ENCODE data around the gene MED6. TPM values are rescaled to one million over a fixed set of nuclear protein-coding genes. Genes with fewer than 3 reads are reported as not detected.

MED6 gene
- total and polyA plus RNA-seq, 9 of the 15 experiments (the other 6 are each of a cell fraction or from before 2014, with no cell fraction given) = 16.9 to 52.0 (median 30.4) TPM

DNA sequence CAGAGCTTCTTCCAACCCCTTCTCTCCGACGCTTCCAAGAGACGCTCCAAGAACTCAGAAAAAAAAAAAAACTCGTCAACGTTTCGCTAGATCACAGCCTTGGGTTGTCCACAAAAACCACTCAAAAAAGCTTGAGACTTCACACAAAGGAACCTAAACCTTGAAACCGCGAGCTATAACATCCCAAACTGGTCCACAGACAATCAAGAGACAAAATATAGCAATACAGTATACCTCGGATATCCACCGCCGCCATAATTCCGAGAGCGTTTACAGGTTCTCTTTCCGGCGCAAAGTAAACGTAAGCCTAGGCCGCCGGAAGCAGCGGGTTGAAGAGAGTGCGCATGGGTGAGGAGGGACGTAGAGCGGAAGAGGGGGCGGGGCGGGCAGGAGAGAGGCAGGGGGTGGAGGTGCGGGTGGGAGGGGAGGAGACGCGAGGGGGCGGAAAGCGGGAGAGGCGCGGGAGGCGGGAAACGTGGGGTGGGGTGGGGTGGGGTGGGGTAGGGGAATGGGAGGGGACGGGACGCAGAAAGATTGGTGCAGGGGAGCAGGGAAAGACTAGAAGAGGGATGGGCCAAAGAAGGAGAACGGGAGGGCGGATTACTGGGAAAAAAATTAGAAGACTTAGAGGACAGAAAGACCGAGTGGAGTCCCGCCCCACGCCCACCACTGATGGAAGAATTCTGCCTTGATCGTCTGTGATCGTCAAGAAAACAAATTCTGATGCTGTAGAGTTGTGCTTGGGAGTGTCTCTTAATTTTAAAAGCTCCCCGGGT, at the start of gene MED6 (continued):
- TF ChIP-seq DDX20 (tag; IDR thresholded peaks at IDR 0.05; ENCODE audit: low read depth) (no peak), CREB1 (IDR thresholded peaks at IDR 0.05) (peak; percentile 95), CREB1 (CRISPR knock-in tag; IDR thresholded peaks at IDR 0.05) (peak; percentile 92), MXI1 (IDR thresholded peaks at IDR 0.05; ENCODE audit: low read depth, low read length) (no peak), TCF7 (IDR thresholded peaks at IDR 0.05; ENCODE audit: borderline replicate concordance) (no peak), ZNF124 (CRISPR knock-in tag; IDR thresholded peaks at IDR 0.05) (no peak), ETV6 (IDR thresholded peaks at IDR 0.05; ENCODE audit: borderline replicate concordance in 1 of 2, low read depth in 2 of 2, low read length in 1 of 2) (no peak), ETV6 (CRISPR knock-in tag; IDR thresholded peaks at IDR 0.05; ENCODE audit: borderline replicate concordance) (no peak), TBL1XR1 (IDR thresholded peaks at IDR 0.05; ENCODE audit: low read length in 2 of 2) (peak in 1 of 2 experiments; percentile 73; a peak in 2 of 4 replicates), EHMT2 (IDR thresholded peaks at IDR 0.05) (peak; percentile 79), NFIX (CRISPR knock-in tag; IDR thresholded peaks at IDR 0.05; ENCODE audit: low read depth) (no peak), PURB (CRISPR knock-in tag; IDR thresholded peaks at IDR 0.05; ENCODE audit: low read depth) (no peak), BRD9 (IDR thresholded peaks at IDR 0.05; ENCODE audit: low read depth, partially characterized antibody) (no peak), TAF1 (IDR thresholded peaks at IDR 0.05; ENCODE audit: control insufficient read depth, extremely low read depth, insufficient read depth, low read length, severe bottlenecking) (peak; percentile 72), ILF3 (IDR thresholded peaks at IDR 0.05; ENCODE audit: borderline replicate concordance) (no peak), BMI1 (IDR thresholded peaks at IDR 0.05; ENCODE audit: low read length) (no peak), GTF2E2 (tag; IDR thresholded peaks at IDR 0.05) (no peak), RBFOX2 (IDR thresholded peaks at IDR 0.05; ENCODE audit: low read depth, low read length) (peak; percentile 36; the same call in 1 of the 2 replicates), ZNF282 (CRISPR knock-in tag; IDR thresholded peaks at IDR 0.05) (no peak), ZNF699 (CRISPR knock-in tag; IDR thresholded peaks at IDR 0.05; ENCODE audit: insufficient replicate concordance) (no peak)
- TF ChIP-seq, protein P1, sequence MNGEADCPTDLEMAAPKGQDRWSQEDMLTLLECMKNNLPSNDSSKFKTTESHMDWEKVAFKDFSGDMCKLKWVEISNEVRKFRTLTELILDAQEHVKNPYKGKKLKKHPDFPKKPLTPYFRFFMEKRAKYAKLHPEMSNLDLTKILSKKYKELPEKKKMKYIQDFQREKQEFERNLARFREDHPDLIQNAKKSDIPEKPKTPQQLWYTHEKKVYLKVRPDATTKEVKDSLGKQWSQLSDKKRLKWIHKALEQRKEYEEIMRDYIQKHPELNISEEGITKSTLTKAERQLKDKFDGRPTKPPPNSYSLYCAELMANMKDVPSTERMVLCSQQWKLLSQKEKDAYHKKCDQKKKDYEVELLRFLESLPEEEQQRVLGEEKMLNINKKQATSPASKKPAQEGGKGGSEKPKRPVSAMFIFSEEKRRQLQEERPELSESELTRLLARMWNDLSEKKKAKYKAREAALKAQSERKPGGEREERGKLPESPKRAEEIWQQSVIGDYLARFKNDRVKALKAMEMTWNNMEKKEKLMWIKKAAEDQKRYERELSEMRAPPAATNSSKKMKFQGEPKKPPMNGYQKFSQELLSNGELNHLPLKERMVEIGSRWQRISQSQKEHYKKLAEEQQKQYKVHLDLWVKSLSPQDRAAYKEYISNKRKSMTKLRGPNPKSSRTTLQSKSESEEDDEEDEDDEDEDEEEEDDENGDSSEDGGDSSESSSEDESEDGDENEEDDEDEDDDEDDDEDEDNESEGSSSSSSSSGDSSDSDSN (IDR thresholded peaks at IDR 0.05; ENCODE audit: borderline replicate concordance in 1 of 2, low read depth in 2 of 2, low read length in 2 of 2) = no peak
- TF ChIP-seq, protein P2, sequence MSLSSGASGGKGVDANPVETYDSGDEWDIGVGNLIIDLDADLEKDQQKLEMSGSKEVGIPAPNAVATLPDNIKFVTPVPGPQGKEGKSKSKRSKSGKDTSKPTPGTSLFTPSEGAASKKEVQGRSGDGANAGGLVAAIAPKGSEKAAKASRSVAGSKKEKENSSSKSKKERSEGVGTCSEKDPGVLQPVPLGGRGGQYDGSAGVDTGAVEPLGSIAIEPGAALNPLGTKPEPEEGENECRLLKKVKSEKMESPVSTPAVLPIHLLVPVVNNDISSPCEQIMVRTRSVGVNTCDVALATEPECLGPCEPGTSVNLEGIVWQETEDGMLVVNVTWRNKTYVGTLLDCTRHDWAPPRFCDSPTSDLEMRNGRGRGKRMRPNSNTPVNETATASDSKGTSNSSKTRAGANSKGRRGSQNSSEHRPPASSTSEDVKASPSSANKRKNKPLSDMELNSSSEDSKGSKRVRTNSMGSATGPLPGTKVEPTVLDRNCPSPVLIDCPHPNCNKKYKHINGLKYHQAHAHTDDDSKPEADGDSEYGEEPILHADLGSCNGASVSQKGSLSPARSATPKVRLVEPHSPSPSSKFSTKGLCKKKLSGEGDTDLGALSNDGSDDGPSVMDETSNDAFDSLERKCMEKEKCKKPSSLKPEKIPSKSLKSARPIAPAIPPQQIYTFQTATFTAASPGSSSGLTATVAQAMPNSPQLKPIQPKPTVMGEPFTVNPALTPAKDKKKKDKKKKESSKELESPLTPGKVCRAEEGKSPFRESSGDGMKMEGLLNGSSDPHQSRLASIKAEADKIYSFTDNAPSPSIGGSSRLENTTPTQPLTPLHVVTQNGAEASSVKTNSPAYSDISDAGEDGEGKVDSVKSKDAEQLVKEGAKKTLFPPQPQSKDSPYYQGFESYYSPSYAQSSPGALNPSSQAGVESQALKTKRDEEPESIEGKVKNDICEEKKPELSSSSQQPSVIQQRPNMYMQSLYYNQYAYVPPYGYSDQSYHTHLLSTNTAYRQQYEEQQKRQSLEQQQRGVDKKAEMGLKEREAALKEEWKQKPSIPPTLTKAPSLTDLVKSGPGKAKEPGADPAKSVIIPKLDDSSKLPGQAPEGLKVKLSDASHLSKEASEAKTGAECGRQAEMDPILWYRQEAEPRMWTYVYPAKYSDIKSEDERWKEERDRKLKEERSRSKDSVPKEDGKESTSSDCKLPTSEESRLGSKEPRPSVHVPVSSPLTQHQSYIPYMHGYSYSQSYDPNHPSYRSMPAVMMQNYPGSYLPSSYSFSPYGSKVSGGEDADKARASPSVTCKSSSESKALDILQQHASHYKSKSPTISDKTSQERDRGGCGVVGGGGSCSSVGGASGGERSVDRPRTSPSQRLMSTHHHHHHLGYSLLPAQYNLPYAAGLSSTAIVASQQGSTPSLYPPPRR (CRISPR knock-in tag; IDR thresholded peaks at IDR 0.05; ENCODE audit: borderline replicate concordance) = no peak

Data from K562 (cell line).